ENCODE data around the gene LRMDA. TPM values are rescaled to one million over a fixed set of nuclear protein-coding genes. Genes with fewer than 3 reads are reported as not detected.

The LRMDA gene
- total and polyA plus RNA-seq, 4 experiments from 2014 or later, result not detected

GRCh38 chr10:75417522-75417927, 13.9 kb upstream of the LRMDA start:
- H3K4me3 Mint-ChIP-seq, result no peak overlapping the region

GRCh38 chr10:75418293-75418692, 13.1 kb upstream of the LRMDA start:
- DNase-seq, result no peak
- intact Hi-C loops (cut with micrococcal nuclease), result no loop called here
- CTCF ChIA-PET (ENCODE audit: partially characterized antibody), result no interaction called here
- no peaks in the 10 kb centered on the region for H3K36me3 Mint-ChIP-seq
- Histone ChIP-seq H3K36me3 (ENCODE audit: insufficient read depth, low read length) (no peaks in the 10 kb centered on the region), H3K4me1 (ENCODE audit: insufficient read depth, low read length) (no peaks in the 10 kb centered on the region), H3K9me3 (ENCODE audit: control insufficient read depth in 1 of 2, low read length in 2 of 2) (no peaks in the 10 kb centered on the region), H3K4me3 (ENCODE audit: low read length in 2 of 2) (no peak overlapping the region), H3K27me3 (ENCODE audit: insufficient read depth, low read length) (peaks cover 7% of the 10 kb centered on the region), H3K27ac (ENCODE audit: low read depth, low read length) (no peak overlapping the region)
- H3K9me3 Mint-ChIP-seq, result peaks cover 0 to 4% (median 0%) of the 10 kb centered on the region in 8 donors
- H3K27ac Mint-ChIP-seq, result no peak overlapping the region
- POLR2A ChIA-PET (ENCODE audit: partially characterized antibody), result no interaction called here
- no peaks in the 10 kb centered on the region for H3K4me1 Mint-ChIP-seq
- peaks cover 25 to 31% of the 10 kb centered on the region in 2 donors for H3K27me3 Mint-ChIP-seq
- H3K4me3 Mint-ChIP-seq, result no peak overlapping the region

More at GRCh38 chr10:75417522-75417927, 13.9 kb upstream of the LRMDA start:
- intact Hi-C loops (cut with micrococcal nuclease), result no loop called here
- POLR2A ChIA-PET (ENCODE audit: partially characterized antibody), result no interaction called here
- Histone ChIP-seq H3K4me1 (ENCODE audit: insufficient read depth, low read length) (no peaks in the 10 kb centered on the region), H3K27ac (ENCODE audit: low read depth, low read length) (no peak overlapping the region), H3K4me3 (ENCODE audit: low read length in 2 of 2) (no peak overlapping the region), H3K36me3 (ENCODE audit: insufficient read depth, low read length) (no peaks in the 10 kb centered on the region), H3K27me3 (ENCODE audit: insufficient read depth, low read length) (peaks cover 7% of the 10 kb centered on the region), H3K9me3 (ENCODE audit: control insufficient read depth in 1 of 2, low read length in 2 of 2) (no peaks in the 10 kb centered on the region)
- peaks cover 0 to 4% (median 0%) of the 10 kb centered on the region in 8 donors for H3K9me3 Mint-ChIP-seq
- no peaks in the 10 kb centered on the region for H3K4me1 Mint-ChIP-seq
- no peak for DNase-seq
- CTCF ChIA-PET (ENCODE audit: partially characterized antibody), result no interaction called here
- peaks cover 23 to 32% of the 10 kb centered on the region in 2 donors for H3K27me3 Mint-ChIP-seq
- H3K36me3 Mint-ChIP-seq, result no peaks in the 10 kb centered on the region
- H3K27ac Mint-ChIP-seq, result no peak overlapping the region

GRCh38 chr10:75418712-75419111, 12.7 kb upstream of the LRMDA start:
- no peak overlapping the region for H3K4me3 ChIP-seq (ENCODE audit: low read length in 2 of 2)
- intact Hi-C loops (cut with micrococcal nuclease), result no loop called here
- H3K4me1 Mint-ChIP-seq, result no peaks in the 10 kb centered on the region
- no peak overlapping the region for H3K4me3 Mint-ChIP-seq
- CTCF ChIA-PET (ENCODE audit: partially characterized antibody), result no interaction called here
- no peaks in the 10 kb centered on the region for H3K36me3 ChIP-seq (ENCODE audit: insufficient read depth, low read length)
- H3K4me1 ChIP-seq (ENCODE audit: insufficient read depth, low read length), result no peaks in the 10 kb centered on the region
- peaks cover 7% of the 10 kb centered on the region for H3K27me3 ChIP-seq (ENCODE audit: insufficient read depth, low read length)
- H3K36me3 Mint-ChIP-seq, result no peaks in the 10 kb centered on the region
- no peaks in the 10 kb centered on the region for H3K9me3 ChIP-seq (ENCODE audit: control insufficient read depth in 1 of 2, low read length in 2 of 2)
- DNase-seq, result no peak
- peaks cover 0 to 4% (median 0%) of the 10 kb centered on the region in 8 donors for H3K9me3 Mint-ChIP-seq
- H3K27ac Mint-ChIP-seq, result no peak overlapping the region
- POLR2A ChIA-PET (ENCODE audit: partially characterized antibody), result no interaction called here
- H3K27me3 Mint-ChIP-seq, result peaks cover 24 to 30% of the 10 kb centered on the region in 2 donors
- H3K27ac ChIP-seq (ENCODE audit: low read depth, low read length), result no peak overlapping the region

GRCh38 chr10:75422913-75423312, 8.5 kb upstream of the LRMDA start:
- Mint-ChIP-seq H3K27me3 (peaks cover 14 to 15% of the 10 kb centered on the region in 2 donors), H3K4me3 (no peak overlapping the region), H3K9me3 (peaks cover 0 to 4% (median 0%) of the 10 kb centered on the region in 8 donors), H3K36me3 (no peaks in the 10 kb centered on the region), H3K4me1 (no peaks in the 10 kb centered on the region), H3K27ac (no peak overlapping the region)
- Histone ChIP-seq H3K9me3 (ENCODE audit: control insufficient read depth in 1 of 2, low read length in 2 of 2) (no peaks in the 10 kb centered on the region), H3K36me3 (ENCODE audit: insufficient read depth, low read length) (no peaks in the 10 kb centered on the region), H3K27ac (ENCODE audit: low read depth, low read length) (no peak overlapping the region), H3K4me3 (ENCODE audit: low read length in 2 of 2) (no peak overlapping the region), H3K27me3 (ENCODE audit: insufficient read depth, low read length) (peaks cover 7% of the 10 kb centered on the region), H3K4me1 (ENCODE audit: insufficient read depth, low read length) (no peaks in the 10 kb centered on the region)
- POLR2A ChIA-PET (ENCODE audit: partially characterized antibody), result no interaction called here
- no peak for DNase-seq
- CTCF ChIA-PET (ENCODE audit: partially characterized antibody), result no interaction called here
- intact Hi-C loops (cut with micrococcal nuclease), result no loop called here

GRCh38 chr10:75424571-75424970, 6.9 kb upstream of the LRMDA start:
- intact Hi-C loops (cut with micrococcal nuclease), result no loop called here
- H3K9me3 Mint-ChIP-seq, result peaks cover 0 to 4% (median 0%) of the 10 kb centered on the region in 8 donors
- no peak overlapping the region for H3K4me3 ChIP-seq (ENCODE audit: low read length in 2 of 2)
- CTCF ChIA-PET (ENCODE audit: partially characterized antibody), result no interaction called here
- H3K27ac ChIP-seq (ENCODE audit: low read depth, low read length), result no peak overlapping the region
- no peaks in the 10 kb centered on the region for H3K27me3 ChIP-seq (ENCODE audit: insufficient read depth, low read length)
- H3K4me3 Mint-ChIP-seq, result no peak overlapping the region
- peaks cover 11 to 17% of the 10 kb centered on the region in 2 donors for H3K27me3 Mint-ChIP-seq
- no peaks in the 10 kb centered on the region for H3K36me3 Mint-ChIP-seq
- no peaks in the 10 kb centered on the region for H3K9me3 ChIP-seq (ENCODE audit: control insufficient read depth in 1 of 2, low read length in 2 of 2)
- no peak overlapping the region for H3K27ac Mint-ChIP-seq
- no peaks in the 10 kb centered on the region for H3K4me1 Mint-ChIP-seq
- no peaks in the 10 kb centered on the region for H3K4me1 ChIP-seq (ENCODE audit: insufficient read depth, low read length)
- no peak for DNase-seq
- no peaks in the 10 kb centered on the region for H3K36me3 ChIP-seq (ENCODE audit: insufficient read depth, low read length)
- POLR2A ChIA-PET (ENCODE audit: partially characterized antibody), result no interaction called here

- CTCF ChIA-PET (ENCODE audit: partially characterized antibody), result no interaction called here
- no peaks in the 10 kb centered on the region for H3K9me3 ChIP-seq (ENCODE audit: control insufficient read depth in 1 of 2, low read length in 2 of 2)
- no peaks in the 10 kb centered on the region for H3K4me1 ChIP-seq (ENCODE audit: insufficient read depth, low read length)
- intact Hi-C loops (cut with micrococcal nuclease), result no loop called here
- POLR2A ChIA-PET (ENCODE audit: partially characterized antibody), result no interaction called here
- H3K9me3 Mint-ChIP-seq, result peaks cover 0 to 4% (median 0%) of the 10 kb centered on the region in 8 donors
- H3K36me3 ChIP-seq (ENCODE audit: insufficient read depth, low read length), result no peaks in the 10 kb centered on the region
- H3K36me3 Mint-ChIP-seq, result no peaks in the 10 kb centered on the region
- H3K27ac Mint-ChIP-seq, result no peak overlapping the region
- no peaks in the 10 kb centered on the region for H3K27me3 ChIP-seq (ENCODE audit: insufficient read depth, low read length)
- DNase-seq, result no peak
- peaks cover 14 to 25% of the 10 kb centered on the region in 2 donors for H3K27me3 Mint-ChIP-seq
- no peak overlapping the region for H3K27ac ChIP-seq (ENCODE audit: low read depth, low read length)
- H3K4me1 Mint-ChIP-seq, result peaks cover 0 to under 1% (median 0%) of the 10 kb centered on the region in 4 donors
- no peak overlapping the region for H3K4me3 ChIP-seq (ENCODE audit: low read length in 2 of 2)
- no peak overlapping the region for H3K4me3 Mint-ChIP-seq
Observed at GRCh38 chr10:75425291-75426079, 5.9 kb upstream of the LRMDA start.

GRCh38 chr10:75426880-75427279, 4.5 kb upstream of the LRMDA start:
- H3K4me3 Mint-ChIP-seq, result no peak overlapping the region
- intact Hi-C loops (cut with micrococcal nuclease), result no loop called here
- H3K27ac ChIP-seq (ENCODE audit: low read depth, low read length), result no peak overlapping the region
- no peak overlapping the region for H3K27ac Mint-ChIP-seq
- H3K27me3 Mint-ChIP-seq, result peaks cover 16 to 27% of the 10 kb centered on the region in 2 donors
- H3K36me3 ChIP-seq (ENCODE audit: insufficient read depth, low read length), result no peaks in the 10 kb centered on the region
- H3K4me1 ChIP-seq (ENCODE audit: insufficient read depth, low read length), result no peaks in the 10 kb centered on the region
- H3K4me1 Mint-ChIP-seq, result peaks cover 0 to 2% (median under 1%) of the 10 kb centered on the region in 4 donors
- H3K9me3 ChIP-seq (ENCODE audit: control insufficient read depth in 1 of 2, low read length in 2 of 2), result no peaks in the 10 kb centered on the region
- H3K36me3 Mint-ChIP-seq, result no peaks in the 10 kb centered on the region
- POLR2A ChIA-PET (ENCODE audit: partially characterized antibody), result no interaction called here
- DNase-seq, result no peak
- CTCF ChIA-PET (ENCODE audit: partially characterized antibody), result no interaction called here
- peaks cover 0 to under 1% (median 0%) of the 10 kb centered on the region in 8 donors for H3K9me3 Mint-ChIP-seq
- H3K27me3 ChIP-seq (ENCODE audit: insufficient read depth, low read length), result no peaks in the 10 kb centered on the region
- no peak overlapping the region for H3K4me3 ChIP-seq (ENCODE audit: low read length in 2 of 2)
